ENCODE data around the gene UBR7.

UBR7 gene

DNA sequence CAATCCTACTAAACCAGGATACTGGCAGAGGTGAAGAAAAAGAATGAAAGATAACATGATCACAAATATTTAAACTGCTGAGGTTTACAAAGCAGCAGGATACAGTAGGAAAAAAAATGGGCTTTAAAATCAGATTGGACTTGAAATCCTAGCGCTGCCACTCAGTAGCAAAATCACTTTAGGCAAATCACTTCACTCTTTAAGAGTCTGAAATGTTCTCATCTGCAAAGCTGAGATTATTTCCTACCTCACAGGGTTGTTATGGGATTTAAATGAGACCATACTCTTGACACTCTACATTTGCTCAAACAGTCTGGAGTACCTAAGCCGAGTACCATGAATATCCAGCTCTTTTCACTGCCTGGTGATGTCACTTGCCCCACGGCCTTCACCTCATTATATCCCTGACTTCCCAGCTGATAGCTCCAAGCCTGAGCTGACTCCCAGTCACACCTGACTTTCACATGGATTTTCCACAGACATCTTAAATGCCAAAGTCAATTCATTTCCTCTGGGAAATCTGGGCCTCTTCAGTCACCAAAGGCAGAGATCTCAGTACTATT lies 60.2 kb downstream of the UBR7 start:
- no peak for TF ChIP-seq CREB1 (IDR thresholded peaks at IDR 0.05; ENCODE audit: low read depth)
- TF ChIP-seq FOXM1 (IDR thresholded peaks at IDR 0.05; ENCODE audit: borderline replicate concordance, low read depth), result no peak
- no peak for TF ChIP-seq TAF1 (IDR thresholded peaks at IDR 0.05; ENCODE audit: low read depth)
- no peak for TF ChIP-seq EGR1 (IDR thresholded peaks at IDR 0.05)
- TF ChIP-seq NFIC (IDR thresholded peaks at IDR 0.05), result no peak
- TF ChIP-seq TEAD4 (IDR thresholded peaks at IDR 0.05), result no peak
- TF ChIP-seq YY1 (IDR thresholded peaks at IDR 0.05; ENCODE audit: low read depth), result no peak
- TF ChIP-seq, protein P1, sequence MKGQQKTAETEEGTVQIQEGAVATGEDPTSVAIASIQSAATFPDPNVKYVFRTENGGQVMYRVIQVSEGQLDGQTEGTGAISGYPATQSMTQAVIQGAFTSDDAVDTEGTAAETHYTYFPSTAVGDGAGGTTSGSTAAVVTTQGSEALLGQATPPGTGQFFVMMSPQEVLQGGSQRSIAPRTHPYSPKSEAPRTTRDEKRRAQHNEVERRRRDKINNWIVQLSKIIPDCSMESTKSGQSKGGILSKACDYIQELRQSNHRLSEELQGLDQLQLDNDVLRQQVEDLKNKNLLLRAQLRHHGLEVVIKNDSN (IDR thresholded peaks at IDR 0.05), result no peak
- TF ChIP-seq ZBTB7A (IDR thresholded peaks at IDR 0.05; ENCODE audit: low read depth), result no peak
- no peak for TF ChIP-seq MAX (IDR thresholded peaks at IDR 0.05)
- no peak for TF ChIP-seq RAD21 (IDR thresholded peaks at IDR 0.05; ENCODE audit: low read depth)
- no peak for TF ChIP-seq CEBPB (IDR thresholded peaks at IDR 0.05)
- no peak for TF ChIP-seq REST (IDR thresholded peaks at IDR 0.05; ENCODE audit: low read depth)
- TF ChIP-seq TCF12 (IDR thresholded peaks at IDR 0.05; ENCODE audit: low read depth), result no peak
- TF ChIP-seq EP300 (IDR thresholded peaks at IDR 0.05; ENCODE audit: borderline replicate concordance), result no peak

GRCh38 chr14:93268406-93268805 lies 61.4 kb downstream of the UBR7 start:
- TF ChIP-seq NFIC (IDR thresholded peaks at IDR 0.05), result no peak
- TF ChIP-seq CEBPB (IDR thresholded peaks at IDR 0.05), result no peak
- TF ChIP-seq RAD21 (IDR thresholded peaks at IDR 0.05; ENCODE audit: low read depth), result no peak
- no peak for TF ChIP-seq MAX (IDR thresholded peaks at IDR 0.05)
- TF ChIP-seq, protein P1 (IDR thresholded peaks at IDR 0.05), result no peak
- no peak for TF ChIP-seq ZBTB7A (IDR thresholded peaks at IDR 0.05; ENCODE audit: low read depth)
- TF ChIP-seq REST (IDR thresholded peaks at IDR 0.05; ENCODE audit: low read depth), result no peak
- TF ChIP-seq YY1 (IDR thresholded peaks at IDR 0.05; ENCODE audit: low read depth), result no peak
- no peak for TF ChIP-seq CREB1 (IDR thresholded peaks at IDR 0.05; ENCODE audit: low read depth)
- no peak for TF ChIP-seq TCF12 (IDR thresholded peaks at IDR 0.05; ENCODE audit: low read depth)
- no peak for TF ChIP-seq EGR1 (IDR thresholded peaks at IDR 0.05)
- no peak for TF ChIP-seq EP300 (IDR thresholded peaks at IDR 0.05; ENCODE audit: borderline replicate concordance)
- no peak for TF ChIP-seq TAF1 (IDR thresholded peaks at IDR 0.05; ENCODE audit: low read depth)
- no peak for TF ChIP-seq TEAD4 (IDR thresholded peaks at IDR 0.05)
- TF ChIP-seq FOXM1 (IDR thresholded peaks at IDR 0.05; ENCODE audit: borderline replicate concordance, low read depth), result no peak

DNA sequence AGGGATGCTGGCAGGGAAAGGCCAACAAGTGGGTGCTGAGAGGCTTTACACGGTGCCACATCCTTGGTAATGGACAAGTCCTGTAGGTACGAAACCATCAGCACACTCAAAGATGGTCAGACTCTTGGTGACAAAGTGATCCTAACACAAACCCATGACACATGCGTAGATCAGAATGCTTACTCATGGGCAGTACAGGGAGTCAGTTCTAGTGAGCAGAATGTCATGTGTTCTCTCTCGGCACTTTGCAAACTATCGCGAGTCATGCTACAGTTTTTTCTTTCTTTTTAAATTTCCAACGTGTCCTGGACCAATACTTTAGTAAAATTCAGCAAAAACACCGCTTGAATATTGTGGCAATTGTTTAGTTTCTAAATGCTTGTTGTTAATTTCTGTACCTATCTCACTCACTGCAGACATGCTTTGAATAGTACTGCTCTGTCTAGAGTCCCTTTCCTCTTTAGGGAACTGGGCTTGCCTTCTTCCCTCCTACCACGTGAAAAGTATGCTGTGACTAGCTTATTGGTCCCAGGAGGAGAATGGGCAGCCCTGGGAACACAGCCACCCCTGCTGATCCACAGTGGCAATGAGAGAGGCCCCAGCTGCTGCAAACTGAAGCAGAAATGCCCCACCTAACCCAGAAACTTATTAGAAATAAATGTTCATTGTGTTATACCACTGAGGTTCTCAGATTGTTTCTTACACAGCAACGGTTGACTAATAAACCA lies 62.4 kb downstream of the UBR7 start:
- TF ChIP-seq TCF12 (IDR thresholded peaks at IDR 0.05; ENCODE audit: low read depth) (no peak), YY1 (IDR thresholded peaks at IDR 0.05; ENCODE audit: low read depth) (no peak), TAF1 (IDR thresholded peaks at IDR 0.05; ENCODE audit: low read depth) (no peak), CREB1 (IDR thresholded peaks at IDR 0.05; ENCODE audit: low read depth) (no peak), CEBPB (IDR thresholded peaks at IDR 0.05) (no peak), TEAD4 (IDR thresholded peaks at IDR 0.05) (no peak), ZBTB7A (IDR thresholded peaks at IDR 0.05; ENCODE audit: low read depth) (no peak), FOXM1 (IDR thresholded peaks at IDR 0.05; ENCODE audit: borderline replicate concordance, low read depth) (no peak), RAD21 (IDR thresholded peaks at IDR 0.05; ENCODE audit: low read depth) (no peak), EGR1 (IDR thresholded peaks at IDR 0.05) (no peak), MAX (IDR thresholded peaks at IDR 0.05) (no peak), REST (IDR thresholded peaks at IDR 0.05; ENCODE audit: low read depth) (no peak), NFIC (IDR thresholded peaks at IDR 0.05) (no peak), EP300 (IDR thresholded peaks at IDR 0.05; ENCODE audit: borderline replicate concordance) (no peak)
- TF ChIP-seq, protein P1 (IDR thresholded peaks at IDR 0.05), result no peak

Measured in Ishikawa (cell line).